Sigmoid colon (tissue), 7 donors: ENCODE measurements around the gene TMEM247. TPM values are rescaled to one million over a fixed set of nuclear protein-coding genes. Genes with fewer than 3 reads are reported as not detected.

Experiments
- DNase-seq: peaks from one replicate; pipeline ENCODE4 v3.0.0-alpha.2; 2019
- H3K27ac ChIP-seq, 4 donors: fragments of 200-600 bp; sonication (generic); one replicate each; pipeline ENCODE4 v1.5.1; 2016 to 2019; ENCODE audit warnings: mild to moderate bottlenecking in 1 of 4
- H3K27me3 ChIP-seq, 3 donors: fragments of 200-600 bp; sonication (generic); one replicate each; pipeline ENCODE4 v1.5.1; 2019; ENCODE audit warnings: mild to moderate bottlenecking in 1 of 3
- H3K36me3 ChIP-seq, 4 donors: fragments of 200-600 bp; sonication (generic); one replicate each; pipeline ENCODE4 v1.5.1; 2016 to 2019
- H3K4me1 ChIP-seq, 4 donors: fragments of 200-600 bp; sonication (generic); one replicate each; pipeline ENCODE4 v1.5.1; 2017 to 2019
- H3K4me3 ChIP-seq, 4 donors: fragments of 200-600 bp; sonication (generic); one replicate each; pipeline ENCODE4 v1.5.1; 2017 to 2019; ENCODE audit warnings: mild to moderate bottlenecking in 2 of 4, moderate library complexity in 1 of 4
- H3K9me3 ChIP-seq, 4 donors: fragments of 200-600 bp in 3 of 4; sonication (generic) in 3 of 4; one replicate each; pipeline versions ENCODE4 v1.5.1 to v1.6.1; 2013 to 2019
- CTCF ChIP-seq, 4 experiments: fragments of 450-650 bp in 3 of 4; fragments of 200-600 bp in 1 of 4; IDR thresholded peaks; one replicate each; pipeline ENCODE4 v1.5.1; 2016 to 2019; ENCODE audit warnings: antibody characterized with exemption in 4 of 4, mild to moderate bottlenecking in 3 of 4, moderate library complexity in 2 of 4
- EP300 ChIP-seq, 4 donors: sonication (generic); formaldehyde crosslinking; IDR thresholded peaks; one replicate each; pipeline ENCODE4 v1.6.1; 2017; ENCODE audit warnings: antibody characterized with exemption in 4 of 4
- POLR2A ChIP-seq, 2 donors: fragments of 450-650 bp; IDR thresholded peaks; one replicate each; pipeline ENCODE4 v1.6.1; 2016; ENCODE audit warnings: antibody characterized with exemption in 2 of 2, mild to moderate bottlenecking in 2 of 2, moderate library complexity in 2 of 2
- POLR2AphosphoS5 ChIP-seq, 4 donors: sonication (generic); formaldehyde crosslinking; IDR thresholded peaks; one replicate each; pipeline ENCODE4 v1.6.1; 2017; ENCODE audit warnings: antibody characterized with exemption in 4 of 4
- WGBS, 2 donors: extraction: QIAGEN DNeasy Blood & Tissue Kit; methylation state at CpG; one replicate each; pipeline ENCODE4 v1.1.7; 2013; 5-methylcytosine and 5-hydroxymethylcytosine counted together
- intact Hi-C: fragments of 100-400 bp; cut with DNase I; formaldehyde crosslinking; loops from one replicate; pipeline ENCODE4 v1.15.1; 2023
- polyA plus RNA-seq, 3 donors: library from polyadenylated mRNA; stranded (reverse); fragments of 200-250 nt; gene quantifications; one replicate each; pipeline ENCODE4 v1.2.3, GENCODE V29; 2013
- total RNA-seq, 4 donors: library from RNA; depleted of rRNA; stranded (reverse); fragments of >200 nt; gene quantifications; one replicate each; pipeline ENCODE4 v1.1.0, GENCODE V29; 2016
- donor health status: healthy with polysubstance abuse.
- donor health status: Bipolar disorder and iron deficiency.
- donor health status: healthy.

Gene TMEM247
- total and polyA plus RNA-seq, 7 donors: not detected

GRCh38 chr2:46489423-46490174, 10.2 kb downstream of the TMEM247 start:
- TF ChIP-seq EP300 (IDR thresholded peaks at IDR 0.05) (no peak), CTCF (IDR thresholded peaks at IDR 0.05) (no peak), POLR2A (IDR thresholded peaks at IDR 0.05) (no peak), POLR2AphosphoS5 (IDR thresholded peaks at IDR 0.05) (no peak)
- peaks cover 0 to 42% (median 30%) of the 10 kb centered on the region in 4 donors for H3K4me1 ChIP-seq
- H3K36me3 ChIP-seq: no peaks in the 10 kb centered on the region

GRCh38 chr2:46490521-46491141, 11.3 kb downstream of the TMEM247 start:
- Histone ChIP-seq H3K27ac (peak overlapping the region; percentile 47 to 68 (median 50)), H3K9me3 (no peaks in the 10 kb centered on the region), H3K27me3 (no peaks in the 10 kb centered on the region), H3K4me1 (peaks cover 0 to 42% (median 30%) of the 10 kb centered on the region in 4 donors), H3K4me3 (no peak overlapping the region), H3K36me3 (no peaks in the 10 kb centered on the region)
- peak; percentile 87 for DNase-seq
- 37 to 75% methylated on average over 6 of the region's 6 CpGs for WGBS, 2 donors
- intact Hi-C loops: no loop called here
- TF ChIP-seq CTCF (IDR thresholded peaks at IDR 0.05) (no peak), POLR2AphosphoS5 (IDR thresholded peaks at IDR 0.05) (peak in 2 of 4 donors; percentile 12 to 47), POLR2A (IDR thresholded peaks at IDR 0.05) (no peak), EP300 (IDR thresholded peaks at IDR 0.05) (peak in 1 of 4 donors; percentile 11)

More at GRCh38 chr2:46489423-46490174, 10.2 kb downstream of the TMEM247 start:
- Histone ChIP-seq H3K27ac (peak overlapping the region; percentile 15 to 68 (median 50)), H3K27me3 (no peaks in the 10 kb centered on the region), H3K9me3 (no peaks in the 10 kb centered on the region), H3K4me3 (no peak overlapping the region)
- intact Hi-C loops: no loop called here
- WGBS, 2 donors: 75 to 80% methylated on average over 8 of the region's 8 CpGs
- DNase-seq: no peak

- no peak for TF ChIP-seq CTCF (IDR thresholded peaks at IDR 0.05)
- no peak for TF ChIP-seq POLR2AphosphoS5 (IDR thresholded peaks at IDR 0.05)
- TF ChIP-seq EP300 (IDR thresholded peaks at IDR 0.05): no peak
- TF ChIP-seq POLR2A (IDR thresholded peaks at IDR 0.05): no peak
- H3K27me3 ChIP-seq: no peaks in the 10 kb centered on the region
- peaks cover 0 to 42% (median 28%) of the 10 kb centered on the region in 4 donors for H3K4me1 ChIP-seq
- H3K9me3 ChIP-seq: no peaks in the 10 kb centered on the region
- no peak for DNase-seq
- no peaks in the 10 kb centered on the region for H3K36me3 ChIP-seq
- intact Hi-C loops: no loop called here
- 93 to 94% methylated on average over 7 of the region's 7 CpGs for WGBS, 2 donors
- H3K27ac ChIP-seq: no peak overlapping the region
- no peak overlapping the region for H3K4me3 ChIP-seq
Measured at GRCh38 chr2:46492301-46492700, 12.9 kb downstream of the TMEM247 start.

GRCh38 chr2:46493241-46493970, 14.0 kb downstream of the TMEM247 start:
- H3K27me3 ChIP-seq: no peaks in the 10 kb centered on the region
- H3K9me3 ChIP-seq: no peaks in the 10 kb centered on the region
- TF ChIP-seq CTCF (IDR thresholded peaks at IDR 0.05) (no peak), POLR2A (IDR thresholded peaks at IDR 0.05) (no peak), POLR2AphosphoS5 (IDR thresholded peaks at IDR 0.05) (no peak), EP300 (IDR thresholded peaks at IDR 0.05) (no peak)
- H3K27ac ChIP-seq: peak overlapping the region in 3 of 4 donors; percentile 38 to 71 (median 57)
- DNase-seq: no peak
- WGBS, 2 donors: 70 to 74% methylated on average over 8 of the region's 8 CpGs
- peaks cover 0 to 32% (median 17%) of the 10 kb centered on the region in 4 donors for H3K4me1 ChIP-seq
- H3K36me3 ChIP-seq: no peaks in the 10 kb centered on the region
- no peak overlapping the region for H3K4me3 ChIP-seq
- intact Hi-C loops: no loop called here
